GM04504 (cell line): ENCODE results near the gene KDM4E.

ENCODE experiments used
- DNase-seq: peaks from one replicate; pipeline ENCODE4 v3.0.0-alpha.2; 2012; ENCODE audit warnings: low read depth

KDM4E gene

DNA sequence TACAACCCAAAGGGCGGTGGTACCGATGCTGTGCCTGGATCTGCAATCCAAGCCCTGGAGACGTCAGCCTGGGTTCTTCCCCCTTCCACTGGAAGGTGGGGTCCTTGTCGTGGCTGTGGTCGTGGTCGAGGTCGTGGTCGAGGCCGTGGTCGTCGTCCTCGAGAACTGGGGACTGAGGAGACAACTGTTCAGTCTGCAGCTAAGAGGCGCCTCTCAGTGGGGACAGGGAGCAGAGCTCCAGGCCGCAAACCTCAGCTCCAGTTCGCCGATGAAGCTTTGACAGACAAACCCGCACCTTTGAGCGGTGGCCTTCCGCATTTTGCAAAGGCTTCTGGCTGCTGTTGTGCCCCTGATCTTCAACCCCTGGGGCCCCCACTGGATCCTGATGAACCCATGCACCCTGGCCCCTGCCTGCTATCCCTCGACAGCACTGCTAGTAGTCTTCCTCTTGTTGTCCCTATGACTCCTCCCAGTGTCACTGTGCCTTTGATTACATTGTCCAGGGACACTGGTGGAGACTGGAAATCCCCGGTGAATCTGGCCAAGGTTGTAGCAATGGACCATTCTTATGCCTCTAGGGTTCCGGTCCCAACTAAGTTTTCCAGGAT lies 25.6 kb downstream of the KDM4E start:
- DNase-seq = no peak

DNA sequence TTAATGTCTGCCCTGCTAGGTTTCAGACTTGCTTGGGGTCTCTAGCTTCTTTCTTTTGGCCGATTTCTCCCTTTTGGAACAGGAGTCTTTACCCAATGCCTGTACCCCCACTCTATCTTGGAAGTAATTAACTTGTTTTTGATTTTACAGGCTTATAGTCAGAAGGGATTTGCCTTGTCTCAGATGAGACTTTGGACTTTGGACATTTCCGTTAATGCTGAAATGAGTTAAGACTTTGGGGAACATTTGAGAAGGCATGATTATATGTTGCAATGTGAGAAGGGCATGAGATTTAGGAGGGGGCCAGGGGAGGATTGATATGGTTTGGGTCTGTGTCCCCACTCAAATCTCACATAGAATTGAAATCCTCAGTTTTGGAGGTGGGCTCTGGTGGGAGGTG lies 29.3 kb downstream of the KDM4E start:
- DNase-seq = no peak

DNA sequence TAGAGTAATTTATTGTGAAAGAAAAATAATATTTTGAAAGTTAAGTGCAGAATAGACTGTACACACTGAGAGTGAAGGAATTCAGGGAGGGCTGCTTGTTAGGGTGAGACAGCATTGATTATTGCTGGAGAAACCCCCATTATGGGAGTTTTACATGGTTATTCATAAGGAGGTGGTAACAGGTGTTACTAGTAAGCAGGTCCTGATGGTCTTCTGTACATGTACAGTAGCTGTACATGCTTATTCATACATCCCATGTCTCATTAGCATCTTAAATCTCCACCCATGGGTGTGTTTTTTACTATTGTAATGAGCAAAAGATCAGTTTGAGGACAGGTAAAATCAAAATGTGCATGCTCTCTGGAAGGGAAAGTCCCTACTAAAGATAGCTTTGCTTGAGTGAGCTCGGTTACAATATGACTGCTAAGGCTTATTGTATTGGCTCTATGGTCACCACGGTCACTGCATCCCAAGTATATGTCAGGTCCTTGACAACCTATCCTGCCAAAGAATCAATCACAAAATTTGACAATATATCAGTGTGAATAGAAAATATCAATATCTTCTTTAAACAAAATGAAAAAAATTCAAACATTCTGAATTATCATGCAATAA lies 30.3 kb downstream of the KDM4E start:
- DNase-seq = no peak

DNA sequence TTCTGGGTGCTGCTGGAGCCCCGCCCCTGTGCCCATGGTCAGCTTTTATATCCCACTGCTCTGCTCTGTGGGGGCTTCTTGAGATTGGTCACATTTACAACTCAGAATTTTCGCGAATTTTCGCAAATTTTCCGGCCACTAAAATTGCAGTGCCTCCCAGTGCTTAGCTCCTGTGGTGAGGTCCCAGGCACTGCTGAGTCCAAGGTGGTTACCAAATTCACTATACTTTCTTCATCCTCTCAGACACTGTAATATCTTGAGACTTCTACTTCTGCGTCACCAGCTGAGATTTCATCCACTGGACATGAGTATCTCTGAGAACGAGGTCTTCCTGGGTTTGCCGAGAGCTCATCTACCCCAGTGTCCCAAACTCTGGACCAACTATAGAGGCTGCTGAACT lies 32.9 kb downstream of the KDM4E start:
- DNase-seq = no peak

DNA sequence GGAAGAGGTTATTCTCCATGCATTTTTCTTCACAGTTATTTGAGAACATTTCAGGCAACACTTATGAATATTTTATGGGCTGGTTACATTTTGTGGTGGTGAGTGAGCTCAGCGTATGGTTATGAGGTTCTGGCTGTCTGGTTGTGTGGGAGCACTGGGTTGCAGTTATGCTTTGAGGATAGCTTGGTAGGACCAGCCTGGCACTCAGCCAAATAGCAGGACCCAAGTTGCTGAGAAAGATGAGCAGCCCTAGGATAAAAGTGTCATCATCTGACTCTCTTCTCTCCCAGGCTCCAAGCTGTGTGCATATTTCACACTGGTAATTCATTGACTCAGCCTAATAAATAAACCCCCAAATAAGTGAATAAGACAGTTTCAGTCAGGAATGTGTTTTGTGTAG lies 33.6 kb downstream of the KDM4E start:
- DNase-seq = no peak

DNA sequence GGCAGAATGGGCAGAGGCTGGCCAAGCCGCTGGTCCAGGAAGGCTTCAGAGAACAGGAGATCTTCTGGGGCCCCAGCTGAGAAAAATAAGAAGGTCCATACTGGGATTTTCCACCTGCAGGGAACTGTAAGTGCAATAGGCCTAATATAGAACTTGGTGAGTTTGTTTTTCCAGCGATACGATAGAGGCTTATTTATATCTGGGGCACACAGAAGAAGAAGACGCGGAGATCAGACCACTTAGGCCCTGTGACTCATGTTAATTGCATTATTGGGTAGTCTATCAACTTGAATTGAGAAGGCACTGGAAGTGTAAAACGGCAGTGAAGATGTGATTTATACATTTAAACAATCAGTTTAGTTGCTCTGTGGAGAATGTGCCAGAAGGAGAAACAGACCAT lies 34.0 kb downstream of the KDM4E start:
- DNase-seq = no peak

DNA sequence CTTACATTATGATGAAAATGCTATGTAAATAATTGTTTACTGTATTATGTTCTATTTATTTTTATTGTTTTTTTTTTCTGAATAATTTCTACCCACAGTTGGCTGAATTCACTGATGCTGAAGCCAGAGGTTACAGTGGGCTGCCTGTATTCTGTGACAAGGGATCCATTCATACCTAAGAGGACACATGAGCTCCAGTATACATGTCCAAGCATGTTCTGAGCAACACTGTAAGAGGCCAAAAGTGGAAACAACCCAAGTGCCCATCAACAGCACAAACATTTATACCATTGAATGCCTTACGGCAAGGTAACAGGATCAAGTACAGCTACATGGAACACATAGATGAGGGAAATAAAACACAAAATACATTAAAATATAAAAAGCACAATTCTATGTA lies 40.3 kb downstream of the KDM4E start:
- no peak for DNase-seq

- no peak for DNase-seq
These were observed 41.6 kb downstream of the KDM4E start, which contains the start of gene SRSF8 for GRCh38 chr11:95066716-95067038. TSS of gene SRSF8 (plus strand) at chr11:95066919. CDS start at chr11:95067227, 308 bp downstream.

DNA sequence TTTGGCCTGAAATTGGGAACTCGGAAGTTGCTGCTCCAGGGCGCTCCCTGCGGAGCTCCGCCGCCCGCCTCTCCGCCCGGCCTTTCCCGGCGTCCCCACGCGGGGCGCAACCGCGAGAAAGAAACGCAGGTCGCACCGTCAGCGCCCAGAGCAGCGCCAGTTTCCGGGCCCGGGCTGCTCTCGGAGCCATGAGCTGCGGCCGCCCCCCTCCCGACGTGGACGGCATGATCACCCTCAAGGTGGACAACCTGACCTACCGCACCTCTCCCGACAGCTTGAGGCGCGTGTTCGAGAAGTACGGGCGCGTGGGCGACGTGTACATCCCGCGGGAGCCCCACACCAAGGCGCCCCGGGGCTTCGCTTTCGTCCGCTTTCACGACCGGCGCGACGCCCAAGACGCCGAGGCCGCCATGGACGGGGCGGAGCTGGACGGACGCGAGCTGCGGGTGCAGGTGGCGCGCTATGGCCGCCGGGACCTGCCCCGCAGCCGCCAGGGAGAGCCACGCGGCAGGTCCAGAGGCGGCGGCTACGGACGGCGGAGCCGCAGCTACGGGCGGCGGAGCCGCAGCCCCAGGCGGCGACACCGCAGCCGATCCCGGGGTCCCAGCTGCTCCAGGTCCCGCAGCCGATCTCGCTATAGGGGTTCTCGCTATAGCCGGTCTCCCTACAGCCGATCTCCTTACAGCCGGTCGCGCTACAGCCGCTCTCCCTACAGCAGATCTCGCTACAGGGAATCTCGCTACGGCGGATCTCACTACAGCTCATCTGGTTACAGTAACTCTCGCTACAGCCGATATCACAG lies 42.2 kb downstream of the KDM4E start:
- DNase-seq = peak; percentile 59

GRCh38 chr11:95067841-95068219 lies 42.8 kb downstream of the KDM4E start:
- DNase-seq = no peak

GRCh38 chr11:95068549-95068948 lies 43.5 kb downstream of the KDM4E start:
- DNase-seq = peak; percentile 87

GRCh38 chr11:95070471-95070870 lies 45.4 kb downstream of the KDM4E start:
- no peak for DNase-seq

DNA sequence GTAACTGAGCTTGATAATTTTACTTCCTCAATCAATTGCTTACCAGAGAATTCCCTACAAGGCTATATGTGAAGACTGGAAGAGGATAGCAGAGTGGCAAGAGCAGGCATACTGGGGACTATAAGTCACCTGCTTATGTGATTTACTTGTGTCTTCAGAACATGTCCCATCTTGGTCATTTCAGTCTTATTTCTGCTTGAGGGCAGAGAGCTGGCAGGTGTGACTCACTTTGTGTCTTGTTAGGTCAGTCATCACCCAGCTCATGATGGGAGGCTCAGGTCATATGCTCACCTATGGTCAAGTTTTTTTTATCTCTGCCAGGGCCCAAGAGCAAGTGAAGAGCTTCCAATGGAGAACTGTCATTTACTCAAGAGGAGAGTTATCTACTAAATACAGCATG lies 47.9 kb downstream of the KDM4E start:
- no peak for DNase-seq

- no peak for DNase-seq
These were observed 49.9 kb downstream of the KDM4E start for GRCh38 chr11:95074792-95075563.

- DNase-seq = no peak
These were observed 51.4 kb downstream of the KDM4E start for GRCh38 chr11:95076416-95076815.

DNA sequence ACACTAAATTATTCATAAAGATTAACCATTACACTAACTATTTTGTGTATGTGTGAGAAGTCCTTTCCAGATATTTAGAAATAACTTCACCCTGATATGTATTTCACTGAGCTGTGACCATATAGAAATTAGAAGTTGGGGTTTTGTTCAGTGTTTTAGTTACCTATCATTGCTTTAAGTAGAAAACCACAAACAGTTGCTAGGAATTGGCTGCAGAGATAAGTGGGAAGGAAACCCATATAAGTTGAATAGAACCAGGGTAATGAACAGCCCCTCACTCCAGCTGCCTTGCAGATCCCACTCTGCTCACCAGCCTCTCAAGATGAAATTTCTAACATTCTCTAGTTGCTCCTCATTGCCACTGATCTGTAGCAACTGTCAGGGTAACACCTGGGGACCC lies 51.9 kb downstream of the KDM4E start:
- no peak for DNase-seq
